ENCODE data around the gene EPHA6.
A peak's percentile ranks its signal among the peaks of the same experiment; 100 is the strongest.

The EPHA6 gene

DNA sequence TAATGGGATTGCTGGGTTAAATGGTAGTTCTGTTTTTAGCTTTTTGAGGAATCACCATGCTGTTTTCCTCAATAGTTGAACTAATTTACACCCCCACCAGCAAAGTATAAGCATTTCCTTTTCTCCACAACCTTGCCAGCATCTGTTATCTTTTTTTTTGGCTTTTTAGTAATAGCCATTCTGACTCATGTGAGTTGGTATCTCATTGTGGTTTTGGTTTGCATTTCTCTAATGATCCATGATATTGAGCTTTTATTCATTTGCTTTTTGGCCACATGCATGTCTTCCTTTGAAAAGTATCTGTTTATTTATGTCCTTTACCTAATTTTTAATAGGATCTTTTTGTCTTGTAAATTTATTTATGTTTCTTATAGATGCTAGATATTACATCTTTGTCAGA lies 288.2 kb downstream of the EPHA6 start:
- Histone ChIP-seq H3K27me3 (ENCODE audit: control insufficient read depth, insufficient read depth, low read length) (no peaks in the 10 kb centered on the region), H3K9me3 (ENCODE audit: control insufficient read depth, insufficient read depth, low read length) (no peaks in the 10 kb centered on the region), H3K36me3 (ENCODE audit: control insufficient read depth, insufficient read depth, low read length) (no peaks in the 10 kb centered on the region), H3K4me3 (ENCODE audit: low read depth, low read length) (no peak overlapping the region), H3K27ac (ENCODE audit: low read depth, low read length) (no peak overlapping the region), H3K9ac (ENCODE audit: low read depth, low read length) (no peak overlapping the region), H3K4me1 (ENCODE audit: control insufficient read depth, insufficient read depth, low read length) (peaks cover 11% of the 10 kb centered on the region)

GRCh38 chr3:97105989-97106651 lies 291.7 kb downstream of the EPHA6 start:
- no peaks in the 10 kb centered on the region for H3K27me3 ChIP-seq (ENCODE audit: control insufficient read depth, insufficient read depth, low read length)
- H3K9ac ChIP-seq (ENCODE audit: low read depth, low read length): no peak overlapping the region
- H3K4me3 ChIP-seq (ENCODE audit: low read depth, low read length): no peak overlapping the region
- peaks cover 11% of the 10 kb centered on the region for H3K4me1 ChIP-seq (ENCODE audit: control insufficient read depth, insufficient read depth, low read length)
- H3K36me3 ChIP-seq (ENCODE audit: control insufficient read depth, insufficient read depth, low read length): no peaks in the 10 kb centered on the region
- no peaks in the 10 kb centered on the region for H3K9me3 ChIP-seq (ENCODE audit: control insufficient read depth, insufficient read depth, low read length)
- no peak overlapping the region for H3K27ac ChIP-seq (ENCODE audit: low read depth, low read length)

DNA sequence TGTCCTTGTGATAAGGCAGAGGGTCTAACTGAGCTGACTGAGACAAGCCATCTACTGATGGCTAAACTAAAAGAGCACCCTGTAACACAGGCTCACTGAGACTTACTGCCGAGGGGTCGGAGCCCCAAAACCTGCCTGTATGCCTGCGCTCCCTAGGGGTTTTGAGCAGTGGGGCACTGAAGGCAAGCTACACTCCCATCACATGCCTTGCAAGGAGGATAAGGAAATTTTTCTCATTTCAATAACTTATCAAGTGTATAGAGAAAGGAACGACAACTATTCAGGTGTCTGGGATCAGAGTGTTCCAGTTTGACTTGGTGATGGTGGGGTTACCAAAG lies 292.2 kb downstream of the EPHA6 start:
- Histone ChIP-seq H3K4me1 (ENCODE audit: control insufficient read depth, insufficient read depth, low read length) (peaks cover 11% of the 10 kb centered on the region), H3K9me3 (ENCODE audit: control insufficient read depth, insufficient read depth, low read length) (no peaks in the 10 kb centered on the region), H3K4me3 (ENCODE audit: low read depth, low read length) (no peak overlapping the region), H3K9ac (ENCODE audit: low read depth, low read length) (no peak overlapping the region), H3K36me3 (ENCODE audit: control insufficient read depth, insufficient read depth, low read length) (no peaks in the 10 kb centered on the region), H3K27me3 (ENCODE audit: control insufficient read depth, insufficient read depth, low read length) (no peaks in the 10 kb centered on the region), H3K27ac (ENCODE audit: low read depth, low read length) (no peak overlapping the region)

- Histone ChIP-seq H3K27me3 (ENCODE audit: control insufficient read depth, insufficient read depth, low read length) (no peaks in the 10 kb centered on the region), H3K27ac (ENCODE audit: low read depth, low read length) (no peak overlapping the region), H3K4me1 (ENCODE audit: control insufficient read depth, insufficient read depth, low read length) (peaks cover 12% of the 10 kb centered on the region), H3K9ac (ENCODE audit: low read depth, low read length) (no peak overlapping the region), H3K36me3 (ENCODE audit: control insufficient read depth, insufficient read depth, low read length) (no peaks in the 10 kb centered on the region), H3K4me3 (ENCODE audit: low read depth, low read length) (no peak overlapping the region), H3K9me3 (ENCODE audit: control insufficient read depth, insufficient read depth, low read length) (no peaks in the 10 kb centered on the region)
These were observed 293.7 kb downstream of the EPHA6 start for GRCh38 chr3:97108136-97108535.

- Histone ChIP-seq H3K9me3 (ENCODE audit: control insufficient read depth, insufficient read depth, low read length) (no peaks in the 10 kb centered on the region), H3K27ac (ENCODE audit: low read depth, low read length) (no peak overlapping the region), H3K36me3 (ENCODE audit: control insufficient read depth, insufficient read depth, low read length) (no peaks in the 10 kb centered on the region), H3K4me3 (ENCODE audit: low read depth, low read length) (no peak overlapping the region), H3K4me1 (ENCODE audit: control insufficient read depth, insufficient read depth, low read length) (peaks cover 17% of the 10 kb centered on the region), H3K9ac (ENCODE audit: low read depth, low read length) (no peak overlapping the region), H3K27me3 (ENCODE audit: control insufficient read depth, insufficient read depth, low read length) (no peaks in the 10 kb centered on the region)
These were observed 296.9 kb downstream of the EPHA6 start for GRCh38 chr3:97111244-97111643.

GRCh38 chr3:97121386-97121785 lies 307.0 kb downstream of the EPHA6 start:
- Histone ChIP-seq H3K9me3 (ENCODE audit: control insufficient read depth, insufficient read depth, low read length) (no peaks in the 10 kb centered on the region), H3K27ac (ENCODE audit: low read depth, low read length) (no peak overlapping the region), H3K4me1 (ENCODE audit: control insufficient read depth, insufficient read depth, low read length) (peaks cover 34% of the 10 kb centered on the region), H3K9ac (ENCODE audit: low read depth, low read length) (no peak overlapping the region), H3K36me3 (ENCODE audit: control insufficient read depth, insufficient read depth, low read length) (no peaks in the 10 kb centered on the region), H3K27me3 (ENCODE audit: control insufficient read depth, insufficient read depth, low read length) (no peaks in the 10 kb centered on the region), H3K4me3 (ENCODE audit: low read depth, low read length) (no peak overlapping the region)

DNA sequence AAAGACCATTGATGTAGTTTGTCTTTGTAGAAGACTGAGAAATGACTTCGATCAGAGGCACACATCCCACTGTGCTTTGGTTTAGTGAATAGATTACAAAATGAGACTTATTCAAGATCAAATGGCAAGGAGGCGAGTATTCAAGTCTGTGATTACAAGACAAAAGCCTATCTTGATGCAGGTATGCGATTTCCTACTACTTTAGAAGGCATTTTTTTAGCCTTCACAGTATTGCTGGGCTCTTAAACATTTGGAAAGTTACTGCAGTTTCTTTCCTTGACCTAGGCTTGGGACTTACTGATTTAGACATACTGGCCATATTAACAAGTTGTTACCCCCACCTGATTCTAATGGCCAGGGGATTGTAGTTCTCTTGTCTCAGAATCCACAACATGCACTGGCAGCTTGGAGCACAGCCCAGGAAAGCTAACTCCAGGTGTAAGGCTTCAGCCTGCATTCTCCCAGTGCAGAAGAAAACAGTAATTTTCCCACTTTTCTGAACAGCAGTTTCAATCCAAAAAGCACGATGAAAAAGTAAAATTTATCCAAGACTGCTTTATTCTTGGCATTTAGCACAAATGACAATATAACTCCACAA lies 311.6 kb downstream of the EPHA6 start:
- Histone ChIP-seq H3K27ac (ENCODE audit: low read depth, low read length) (peak overlapping the region; percentile 84), H3K9ac (ENCODE audit: low read depth, low read length) (peak overlapping the region; percentile 19; the same call in 1 of the 2 replicates)

GRCh38 chr3:97131476-97131875 lies 317.1 kb downstream of the EPHA6 start:
- no peaks in the 10 kb centered on the region for H3K36me3 ChIP-seq (ENCODE audit: control insufficient read depth, insufficient read depth, low read length)
- no peak overlapping the region for H3K9ac ChIP-seq (ENCODE audit: low read depth, low read length)
- no peaks in the 10 kb centered on the region for H3K9me3 ChIP-seq (ENCODE audit: control insufficient read depth, insufficient read depth, low read length)
- peaks cover 10% of the 10 kb centered on the region for H3K4me1 ChIP-seq (ENCODE audit: control insufficient read depth, insufficient read depth, low read length)
- H3K27ac ChIP-seq (ENCODE audit: low read depth, low read length): no peak overlapping the region
- H3K27me3 ChIP-seq (ENCODE audit: control insufficient read depth, insufficient read depth, low read length): no peaks in the 10 kb centered on the region
- no peak overlapping the region for H3K4me3 ChIP-seq (ENCODE audit: low read depth, low read length)

More for the DNA sequence above, 311.6 kb downstream of the EPHA6 start:
- H3K9me3 ChIP-seq (ENCODE audit: control insufficient read depth, insufficient read depth, low read length): no peaks in the 10 kb centered on the region
- H3K36me3 ChIP-seq (ENCODE audit: control insufficient read depth, insufficient read depth, low read length): no peaks in the 10 kb centered on the region
- H3K27me3 ChIP-seq (ENCODE audit: control insufficient read depth, insufficient read depth, low read length): no peaks in the 10 kb centered on the region
- peaks cover 44% of the 10 kb centered on the region for H3K4me1 ChIP-seq (ENCODE audit: control insufficient read depth, insufficient read depth, low read length)
- peak overlapping the region; percentile 32 for H3K4me3 ChIP-seq (ENCODE audit: low read depth, low read length)

GRCh38 chr3:97138914-97139541 lies 324.6 kb downstream of the EPHA6 start:
- H3K4me1 ChIP-seq (ENCODE audit: control insufficient read depth, insufficient read depth, low read length): no peaks in the 10 kb centered on the region; the same call in 1 of the 2 replicates
- no peak overlapping the region for H3K27ac ChIP-seq (ENCODE audit: low read depth, low read length)

DNA sequence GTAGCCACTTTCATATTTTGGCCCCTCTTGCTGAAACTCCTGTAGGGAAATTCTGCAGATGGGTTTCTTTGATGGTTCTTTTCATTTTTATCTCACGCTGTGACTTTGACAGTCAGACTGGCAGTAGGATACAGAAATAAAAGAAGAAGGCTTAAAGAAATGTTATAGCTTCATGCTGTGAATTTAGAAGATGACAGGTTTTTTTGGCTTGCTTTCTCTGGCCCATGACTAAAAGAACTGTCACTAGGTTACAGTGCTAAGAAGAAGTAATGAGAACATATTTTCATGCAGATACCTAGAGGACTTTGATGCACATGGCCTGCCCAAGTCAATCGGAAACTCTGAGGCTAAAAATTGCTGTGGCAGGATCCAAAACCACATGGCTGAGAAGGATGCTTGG lies 334.5 kb downstream of the EPHA6 start:
- Histone ChIP-seq H3K27me3 (ENCODE audit: control insufficient read depth, insufficient read depth, low read length) (no peaks in the 10 kb centered on the region), H3K9ac (ENCODE audit: low read depth, low read length) (no peak overlapping the region), H3K27ac (ENCODE audit: low read depth, low read length) (no peak overlapping the region), H3K4me3 (ENCODE audit: low read depth, low read length) (no peak overlapping the region), H3K9me3 (ENCODE audit: control insufficient read depth, insufficient read depth, low read length) (no peaks in the 10 kb centered on the region), H3K36me3 (ENCODE audit: control insufficient read depth, insufficient read depth, low read length) (no peaks in the 10 kb centered on the region), H3K4me1 (ENCODE audit: control insufficient read depth, insufficient read depth, low read length) (no peaks in the 10 kb centered on the region)

More at GRCh38 chr3:97138914-97139541, 324.6 kb downstream of the EPHA6 start:
- Histone ChIP-seq H3K9ac (ENCODE audit: low read depth, low read length) (no peak overlapping the region), H3K27me3 (ENCODE audit: control insufficient read depth, insufficient read depth, low read length) (no peaks in the 10 kb centered on the region), H3K9me3 (ENCODE audit: control insufficient read depth, insufficient read depth, low read length) (no peaks in the 10 kb centered on the region), H3K36me3 (ENCODE audit: control insufficient read depth, insufficient read depth, low read length) (no peaks in the 10 kb centered on the region), H3K4me3 (ENCODE audit: low read depth, low read length) (no peak overlapping the region)

- Histone ChIP-seq H3K36me3 (ENCODE audit: control insufficient read depth, insufficient read depth, low read length) (no peaks in the 10 kb centered on the region), H3K4me1 (ENCODE audit: control insufficient read depth, insufficient read depth, low read length) (no peaks in the 10 kb centered on the region)
These were observed 346.8 kb downstream of the EPHA6 start for GRCh38 chr3:97161169-97161568.

More at GRCh38 chr3:97161169-97161568, 346.8 kb downstream of the EPHA6 start:
- H3K27me3 ChIP-seq (ENCODE audit: control insufficient read depth, insufficient read depth, low read length): no peaks in the 10 kb centered on the region
- no peak overlapping the region for H3K4me3 ChIP-seq (ENCODE audit: low read depth, low read length)
- no peak overlapping the region for H3K27ac ChIP-seq (ENCODE audit: low read depth, low read length)
- no peak overlapping the region for H3K9ac ChIP-seq (ENCODE audit: low read depth, low read length)
- no peaks in the 10 kb centered on the region for H3K9me3 ChIP-seq (ENCODE audit: control insufficient read depth, insufficient read depth, low read length)
